Astrocyte (in vitro differentiated cells and primary cell): ENCODE data around the gene MYH13.

Experiments
- CTCF ChIP-seq: IDR thresholded peaks from 2 replicates; pipeline ENCODE4 v1.5.1; 2011; ENCODE audit warnings: low read depth, mild to moderate bottlenecking, inconsistent platforms, low read length, moderate library complexity; ENCODE audit not compliant: insufficient read depth
- EZH2 ChIP-seq: IDR thresholded peaks from 2 replicates; pipeline ENCODE4 v1.6.1; 2012; ENCODE audit warnings: mild to moderate bottlenecking, low read length, inconsistent platforms; ENCODE audit not compliant: insufficient read depth

GRCh38 chr17:10332515-10332914 is 40.3 kb downstream of the MYH13 start:
- TF ChIP-seq CTCF (no peak), EZH2 (no peak)
